WTC11 (cell line): Measurements from ENCODE around the gene RGS7.

Experiments used
- ARID4B ChIP-seq: sonication (generic); formaldehyde crosslinking; IDR thresholded peaks from 2 replicates; pipeline ENCODE4 v1.8.0; 2023; ENCODE audit warnings: missing genetic modification reagents, mild to moderate bottlenecking, borderline replicate concordance
- CBFB ChIP-seq: sonication (generic); formaldehyde crosslinking; IDR thresholded peaks from 2 replicates; pipeline ENCODE4 v1.8.1; 2022; ENCODE audit warnings: mild to moderate bottlenecking, low read depth, missing genetic modification reagents
- CTCF ChIP-seq: fragments of 200-600 bp; IDR thresholded peaks from 2 replicates; pipeline ENCODE4 v1.8.0; 2022; ENCODE audit warnings: antibody characterized with exemption
- ETV6 ChIP-seq: sonication (generic); formaldehyde crosslinking; IDR thresholded peaks from 2 replicates; pipeline ENCODE4 v1.8.1; 2022; ENCODE audit warnings: mild to moderate bottlenecking, missing genetic modification reagents
- GTF2I ChIP-seq: fragments of 250-450 bp; sonication (Bioruptor Pico); conservative IDR thresholded peaks from 2 replicates; pipeline ENCODE4 v1.4.0; 2021; ENCODE audit warnings: mild to moderate bottlenecking
- PRRX2 ChIP-seq: fragments of 250-450 bp; sonication (Bioruptor Pico); IDR thresholded peaks from 2 replicates; pipeline ENCODE4 v1.8.0; 2021; ENCODE audit warnings: mild to moderate bottlenecking
- RELA ChIP-seq: sonication (generic); formaldehyde crosslinking; IDR thresholded peaks from 2 replicates; pipeline ENCODE4 v1.8.1; 2022; ENCODE audit warnings: missing genetic modification reagents, mild to moderate bottlenecking, borderline replicate concordance
- SP1 ChIP-seq: sonication (generic); formaldehyde crosslinking; conservative IDR thresholded peaks from 2 replicates; pipeline ENCODE4 v1.8.1; 2022; ENCODE audit warnings: missing genetic modification reagents
- TEAD4 ChIP-seq: sonication (generic); formaldehyde crosslinking; IDR thresholded peaks from 2 replicates; pipeline ENCODE4 v1.8.0; 2022; ENCODE audit warnings: mild to moderate bottlenecking, missing genetic modification reagents
- ZBTB21 ChIP-seq: sonication (generic); formaldehyde crosslinking; IDR thresholded peaks from 2 replicates; pipeline ENCODE4 v1.8.1; 2023; ENCODE audit warnings: mild to moderate bottlenecking, missing genetic modification reagents, borderline replicate concordance
- ZNF121 ChIP-seq: sonication (generic); formaldehyde crosslinking; IDR thresholded peaks from 2 replicates; pipeline ENCODE4 v1.8.0; 2023; ENCODE audit warnings: missing genetic modification reagents
- ZNF138 ChIP-seq: sonication (generic); formaldehyde crosslinking; conservative IDR thresholded peaks from 2 replicates; pipeline ENCODE4 v1.8.1; 2022; ENCODE audit warnings: mild to moderate bottlenecking, moderate library complexity, missing genetic modification reagents
- TF ChIP-seq, protein P1 (sequence below): sonication (generic); formaldehyde crosslinking; IDR thresholded peaks from 2 replicates; pipeline ENCODE4 v1.8.1; 2022; ENCODE audit warnings: mild to moderate bottlenecking, missing genetic modification reagents, moderate library complexity, borderline replicate concordance
- TF ChIP-seq, protein P2 (sequence below): sonication (generic); formaldehyde crosslinking; IDR thresholded peaks from 2 replicates; pipeline ENCODE4 v1.8.0; 2022; ENCODE audit warnings: mild to moderate bottlenecking, missing genetic modification reagents

DNA sequence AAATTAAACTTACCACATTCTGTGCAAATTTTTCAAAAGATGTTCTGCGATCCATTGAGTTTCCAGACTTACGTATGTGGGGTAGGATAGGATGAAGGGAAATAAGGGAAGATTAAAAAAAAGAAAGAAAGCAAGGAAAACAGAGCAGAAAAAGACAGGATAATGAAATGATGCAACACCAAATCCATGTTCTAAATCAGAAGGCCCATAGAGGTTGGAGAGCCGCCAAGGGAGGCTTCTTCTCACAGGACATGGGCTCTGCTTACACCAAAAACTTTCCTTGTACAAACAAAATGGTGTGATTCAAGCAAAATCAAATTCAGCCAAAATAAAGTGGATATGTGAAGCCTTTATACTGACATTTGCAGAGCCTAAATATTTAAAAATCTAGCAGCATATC lies 555.6 kb downstream of the RGS7 start:
- TF ChIP-seq, protein P1, sequence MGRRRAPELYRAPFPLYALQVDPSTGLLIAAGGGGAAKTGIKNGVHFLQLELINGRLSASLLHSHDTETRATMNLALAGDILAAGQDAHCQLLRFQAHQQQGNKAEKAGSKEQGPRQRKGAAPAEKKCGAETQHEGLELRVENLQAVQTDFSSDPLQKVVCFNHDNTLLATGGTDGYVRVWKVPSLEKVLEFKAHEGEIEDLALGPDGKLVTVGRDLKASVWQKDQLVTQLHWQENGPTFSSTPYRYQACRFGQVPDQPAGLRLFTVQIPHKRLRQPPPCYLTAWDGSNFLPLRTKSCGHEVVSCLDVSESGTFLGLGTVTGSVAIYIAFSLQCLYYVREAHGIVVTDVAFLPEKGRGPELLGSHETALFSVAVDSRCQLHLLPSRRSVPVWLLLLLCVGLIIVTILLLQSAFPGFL: no peak
- TF ChIP-seq SP1 (no peak), CTCF (no peak), ZBTB21 (CRISPR knock-in tag) (no peak), CBFB (no peak), TEAD4 (CRISPR knock-in tag) (no peak), ZNF121 (CRISPR knock-in tag) (no peak), ZNF138 (no peak), PRRX2 (no peak), ETV6 (CRISPR knock-in tag) (no peak), ARID4B (no peak), RELA (CRISPR knock-in tag) (no peak), GTF2I (no peak)
- TF ChIP-seq, protein P2, sequence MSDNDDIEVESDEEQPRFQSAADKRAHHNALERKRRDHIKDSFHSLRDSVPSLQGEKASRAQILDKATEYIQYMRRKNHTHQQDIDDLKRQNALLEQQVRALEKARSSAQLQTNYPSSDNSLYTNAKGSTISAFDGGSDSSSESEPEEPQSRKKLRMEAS (CRISPR knock-in tag): no peak
